DMS153 treated with DMSO at 0.1 percent for 48 hours (cell line): ENCODE data around the gene POLH.
"Not testable (repeated sequence)": the region's sequence is repeated elsewhere in the genome, so short reads cannot be mapped to it uniquely, and the experiment has no call there.

Experiments
- DNase-seq: peaks from one replicate; lab custom pipeline; 2025; ENCODE audit not compliant: unreplicated experiment; lab: John Stamatoyannopoulos, UW

The POLH gene

DNA sequence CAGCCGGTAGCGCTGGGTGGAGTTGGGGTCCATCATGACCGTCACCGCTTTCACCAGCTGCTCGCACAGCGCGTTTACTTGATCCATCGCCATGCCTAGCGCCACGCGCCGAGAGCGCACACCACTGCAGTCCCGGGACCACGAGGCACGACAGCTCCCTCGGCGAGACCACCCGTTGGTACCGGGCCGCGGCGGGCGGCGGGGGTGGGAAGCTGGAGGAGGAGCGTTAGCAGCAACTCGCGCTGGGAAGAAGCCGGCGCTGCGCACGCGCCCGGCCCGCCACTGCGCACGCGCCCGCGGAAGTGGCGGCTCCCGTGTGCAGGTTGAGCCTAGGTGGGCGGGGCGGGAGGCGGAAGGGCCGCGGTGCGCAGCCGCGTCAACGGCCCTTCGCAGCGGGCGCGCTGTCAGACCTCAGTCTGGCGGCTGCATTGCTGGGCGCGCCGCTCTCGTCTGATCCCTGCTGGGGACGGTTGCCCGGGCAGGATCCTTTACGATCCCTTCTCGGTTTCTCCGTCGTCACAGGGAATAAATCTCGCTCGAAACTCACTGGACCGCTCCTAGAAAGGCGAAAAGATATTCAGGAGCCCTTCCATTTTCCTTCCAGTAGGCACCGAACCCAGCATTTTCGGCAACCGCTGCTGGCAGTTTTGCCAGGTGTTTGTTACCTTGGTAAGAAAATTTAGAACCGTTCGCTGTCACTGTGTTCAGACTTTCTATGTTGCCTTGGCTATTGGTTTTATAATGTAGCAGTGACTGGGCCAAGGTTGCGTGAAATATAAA is at the start of gene POLH, which contains the start of gene XPO5:
POLH (plus strand) TSS at position 414 of the 780 bp plus-strand sequence. CDS start 6,135 bp downstream, outside the sequence.
XPO5 (minus strand) TSS at position 267 of the 780 bp plus-strand sequence; CDS start at position 93, 174 bp downstream.
- DNase-seq, result peak; percentile 93

DNA sequence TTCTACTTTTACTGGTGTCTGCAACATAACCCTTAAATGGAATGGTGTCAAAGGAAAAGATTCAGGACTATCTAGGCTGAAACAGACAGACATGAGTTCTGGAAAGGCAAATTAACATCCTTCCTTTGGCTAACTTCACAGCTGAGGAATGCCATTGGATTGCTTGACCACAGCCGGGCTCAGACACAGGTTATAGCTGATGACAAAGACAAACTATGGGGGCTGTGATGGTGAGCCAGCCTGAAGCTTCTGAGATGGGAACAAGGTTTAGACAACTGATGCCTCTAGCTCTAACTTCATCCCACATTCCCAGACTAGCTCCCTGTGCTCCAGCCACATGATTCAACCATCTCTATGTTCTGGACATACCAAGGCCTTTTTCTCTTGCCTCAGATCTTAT is 43.8 kb upstream of the POLH start:
- no peak for DNase-seq

DNA sequence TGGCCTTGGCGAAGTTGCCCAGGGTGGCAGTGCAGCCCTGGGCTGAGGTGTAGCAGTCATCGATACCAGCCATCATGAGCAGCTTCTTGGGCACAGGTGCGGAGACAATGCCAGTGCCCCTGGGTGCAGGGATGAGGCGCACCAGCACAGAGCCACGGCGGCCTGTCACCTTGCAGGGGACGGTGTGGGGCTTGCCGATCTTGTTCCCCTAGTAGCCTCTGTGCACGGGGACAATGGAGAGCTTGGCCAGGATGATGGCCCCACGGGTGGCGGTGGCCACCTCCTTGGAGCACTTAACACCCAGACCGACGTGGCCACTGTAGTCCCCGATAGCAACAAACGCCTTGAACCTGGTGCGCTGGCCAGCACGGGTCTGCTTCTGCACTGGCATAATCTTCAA is 37.0 kb upstream of the POLH start:
- DNase-seq, result not testable (repeated sequence)

DNA sequence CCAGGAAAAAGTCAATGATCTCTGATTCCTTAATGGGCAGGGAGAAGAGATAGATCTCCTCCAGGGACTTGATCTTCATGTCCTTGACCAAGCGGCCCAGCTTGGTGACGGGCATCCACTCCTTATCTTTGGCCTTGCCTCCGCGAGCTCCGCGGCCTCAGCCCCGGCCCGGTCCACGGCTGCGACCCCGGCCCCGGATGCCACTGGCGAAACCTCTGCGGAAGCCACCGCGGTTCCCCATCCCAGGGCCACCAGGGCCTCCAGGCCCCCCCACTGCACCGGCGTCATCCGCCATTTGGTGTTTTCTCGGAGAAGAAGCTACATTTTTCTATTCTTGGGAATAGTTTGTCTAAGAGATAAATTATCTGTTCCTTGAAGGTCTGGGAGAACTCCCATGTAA is 36.6 kb upstream of the POLH start:
- not testable (repeated sequence) for DNase-seq

DNA sequence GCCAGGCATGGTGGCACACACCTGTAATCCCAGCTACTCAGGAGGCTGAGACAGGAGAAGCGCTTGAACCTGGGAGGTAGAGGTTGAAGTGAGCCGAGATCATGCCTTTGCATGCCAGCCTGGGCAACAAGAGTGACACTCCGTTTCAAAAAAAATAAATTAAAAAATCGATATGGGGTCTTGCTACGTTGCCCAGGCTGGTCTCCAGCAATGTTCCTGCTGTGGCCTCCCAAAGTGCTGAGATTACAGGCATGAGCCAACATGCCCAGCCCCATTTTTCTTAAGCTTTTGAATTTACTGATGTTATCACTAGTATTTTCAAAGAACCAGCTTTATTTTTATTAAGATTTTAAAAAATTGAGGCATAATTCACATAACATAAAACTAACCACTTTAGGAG is 35.5 kb upstream of the POLH start:
- no peak for DNase-seq

DNA sequence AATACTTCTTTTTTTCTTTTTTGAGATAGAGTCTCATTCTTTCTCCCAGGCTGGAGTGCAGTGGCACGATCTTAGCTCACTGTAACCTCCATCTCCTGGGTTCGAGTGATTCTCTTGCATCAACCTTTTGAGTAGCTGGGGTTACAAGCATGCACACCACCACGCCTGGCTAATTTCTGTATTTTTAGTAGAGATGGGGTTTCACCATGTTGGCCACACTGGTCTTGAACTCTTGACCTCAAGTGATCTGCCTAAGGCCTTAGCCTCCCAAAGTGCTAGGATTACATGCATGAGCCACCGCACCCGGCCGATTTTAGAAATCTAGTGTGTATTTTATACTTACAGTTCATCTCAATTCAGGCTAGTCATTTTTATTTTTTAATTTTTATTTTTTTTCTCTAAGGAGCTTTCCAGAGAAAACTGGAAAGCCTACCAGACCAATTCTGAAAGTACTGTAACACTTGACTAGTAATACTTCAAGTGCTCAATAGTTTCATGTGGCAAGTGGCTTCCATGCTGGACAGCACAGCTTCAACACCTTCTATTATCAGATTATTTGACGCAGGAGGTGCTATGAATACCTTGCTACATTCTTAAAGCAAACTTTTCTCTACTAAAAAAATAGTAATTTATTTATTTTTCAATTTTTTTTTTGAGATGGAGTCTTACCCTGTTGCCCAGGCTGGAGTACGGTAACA is 34.1 kb upstream of the POLH start:
- DNase-seq, result no peak

DNA sequence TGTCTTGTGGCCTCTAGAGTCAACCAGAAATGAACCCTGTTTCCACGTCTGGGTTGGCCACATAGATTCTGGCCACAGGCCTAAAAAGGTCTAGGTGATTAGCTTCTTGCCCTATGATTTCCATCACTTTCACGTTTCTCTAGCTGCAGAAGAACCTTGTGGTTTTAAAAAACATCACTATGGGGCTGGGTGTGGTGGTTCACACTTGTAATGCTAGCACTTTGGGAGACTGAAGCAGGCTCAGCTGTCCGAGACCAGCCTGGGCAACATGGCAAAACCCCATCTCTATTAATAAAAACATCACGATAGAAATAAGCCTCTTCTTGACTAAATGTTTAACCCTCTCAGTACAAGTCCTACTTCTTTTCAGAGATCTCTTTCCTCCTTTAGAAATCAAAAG is 31.5 kb upstream of the POLH start:
- DNase-seq, result no peak

DNA sequence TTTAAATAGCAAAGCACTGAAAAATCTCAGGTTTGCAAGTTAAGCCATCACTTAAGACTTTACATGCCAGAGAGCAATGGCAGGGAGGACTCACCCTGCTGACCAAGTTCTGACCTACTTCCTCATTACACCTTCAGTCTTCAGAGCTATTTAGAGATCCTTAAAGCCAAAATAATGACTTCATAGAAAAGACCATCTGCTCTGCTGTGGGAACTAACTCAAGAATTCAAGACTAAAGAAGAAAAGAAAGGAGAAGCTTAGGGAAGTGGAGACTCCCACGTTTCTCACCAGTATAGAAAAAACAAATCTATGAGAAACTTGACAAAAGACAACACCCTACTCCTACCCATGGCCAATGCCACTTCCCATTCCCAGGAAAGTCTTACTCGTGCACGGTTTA is 28.8 kb upstream of the POLH start:
- DNase-seq, result no peak

DNA sequence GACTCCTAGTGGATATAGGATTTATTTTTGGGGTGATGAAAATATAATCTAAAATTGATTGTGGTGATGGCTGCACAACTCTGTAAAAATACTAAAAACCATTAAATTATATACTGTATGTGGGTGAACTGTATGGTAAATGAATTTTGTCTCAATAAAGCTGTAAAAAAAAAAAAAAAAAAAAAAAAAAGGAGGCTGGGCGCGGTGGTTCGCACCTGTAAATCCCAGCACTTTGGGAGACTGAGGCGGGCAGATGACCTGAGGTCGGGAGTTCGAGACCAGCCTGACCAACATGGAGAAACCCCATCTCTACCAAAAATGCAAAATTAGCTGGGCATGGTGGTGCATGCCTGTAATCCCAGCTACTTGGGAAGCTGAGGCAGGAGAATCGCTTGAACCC is 18.4 kb upstream of the POLH start:
- DNase-seq, result not testable (repeated sequence)

DNA sequence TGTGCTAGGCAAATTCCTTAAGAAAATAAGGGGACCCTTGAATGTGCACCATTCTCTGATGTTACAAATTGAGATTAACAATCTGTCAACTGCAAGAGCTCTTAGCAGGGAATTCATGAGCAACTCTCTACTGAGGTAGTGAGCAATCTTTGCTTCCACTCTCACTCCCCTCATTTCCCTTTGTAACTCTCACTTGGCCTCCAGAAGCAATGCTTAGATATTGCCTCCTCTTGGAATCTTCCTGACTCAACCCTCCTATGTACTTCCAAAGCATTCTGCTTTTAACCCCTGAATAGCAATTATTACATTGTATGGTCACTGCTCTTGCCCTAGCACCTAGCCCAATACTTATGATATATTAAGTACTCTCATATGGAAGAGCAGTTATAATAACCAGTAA is 16.7 kb upstream of the POLH start:
- no peak for DNase-seq

DNA sequence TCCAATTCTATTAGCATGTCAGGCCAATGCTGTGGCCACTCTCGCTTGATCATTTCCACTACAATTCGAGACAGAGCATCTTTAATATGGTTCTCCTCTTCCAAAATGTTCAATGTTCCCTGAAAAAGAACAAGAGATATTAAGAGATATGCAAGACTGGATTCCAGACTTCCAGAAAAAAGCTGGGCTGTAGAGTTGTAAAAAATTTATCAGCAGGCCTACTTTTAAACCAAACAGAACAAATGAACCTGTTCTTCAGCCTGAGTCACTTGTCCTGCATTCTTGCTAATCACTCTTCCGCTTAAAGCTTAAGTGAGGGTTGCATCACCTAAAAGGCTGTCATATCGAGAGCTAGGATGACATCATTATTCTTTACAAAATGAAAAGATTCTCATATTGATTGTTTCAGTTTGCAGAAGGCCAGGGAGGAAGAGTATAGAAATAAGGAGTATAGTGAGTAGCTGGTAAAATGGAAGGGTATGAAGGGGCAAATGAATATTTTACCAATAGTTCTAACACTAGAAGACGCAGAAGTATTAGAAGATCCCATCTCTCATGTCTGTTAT is 5.0 kb upstream of the POLH start:
- no peak for DNase-seq

DNA sequence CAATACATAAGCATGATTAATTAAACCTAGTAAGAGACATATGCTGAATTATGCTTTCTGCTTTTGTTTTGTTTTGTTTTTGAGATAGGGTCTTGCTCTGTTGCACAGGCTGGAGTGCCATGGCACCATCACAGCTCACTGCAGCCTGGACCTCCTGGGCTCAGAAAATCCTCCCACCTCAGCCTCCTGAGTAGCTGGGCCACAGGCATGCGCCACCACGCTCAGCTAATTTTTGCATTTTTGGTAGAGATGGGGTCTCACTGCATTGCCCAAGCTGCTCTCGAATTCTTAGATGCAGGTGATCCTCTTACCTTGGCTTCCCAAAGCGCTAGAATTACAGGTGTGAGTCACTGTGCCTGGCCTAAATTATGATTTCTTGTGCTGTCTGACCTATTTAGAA is 4.0 kb upstream of the POLH start:
- no peak for DNase-seq

DNA sequence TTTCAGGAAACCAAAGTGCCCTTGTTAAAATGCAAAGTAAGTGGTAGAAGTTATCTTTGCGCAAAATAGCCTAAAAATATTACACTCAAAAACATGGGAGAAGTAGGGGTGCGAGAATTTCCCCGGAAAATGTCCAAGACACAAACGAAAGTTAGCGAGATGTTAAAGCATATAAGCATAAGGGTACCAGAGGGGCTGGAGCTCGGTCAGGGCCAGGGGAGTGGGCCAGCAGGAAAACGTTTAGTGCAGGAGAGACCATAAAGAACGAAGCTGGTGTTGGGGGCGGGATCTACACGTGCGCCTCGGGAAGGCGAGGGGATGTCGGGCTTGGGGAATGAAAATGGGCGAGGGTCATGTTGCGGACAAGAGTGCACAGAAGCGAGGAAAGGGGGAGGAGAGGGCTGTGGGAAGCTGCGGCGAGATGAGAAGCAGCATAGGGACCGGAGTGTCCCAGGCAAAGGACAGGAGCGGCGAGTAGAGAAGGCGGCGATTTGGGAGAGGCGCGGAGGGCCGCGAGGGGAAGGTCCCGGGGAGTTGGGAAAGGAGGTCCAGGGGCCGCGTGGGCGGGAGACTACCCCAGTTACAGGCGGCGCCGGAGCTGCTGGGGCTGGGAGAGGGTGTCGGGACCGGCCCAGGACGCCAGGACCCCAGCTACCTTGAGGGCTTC is 747 bp upstream of the POLH start:
- no peak for DNase-seq

DNA sequence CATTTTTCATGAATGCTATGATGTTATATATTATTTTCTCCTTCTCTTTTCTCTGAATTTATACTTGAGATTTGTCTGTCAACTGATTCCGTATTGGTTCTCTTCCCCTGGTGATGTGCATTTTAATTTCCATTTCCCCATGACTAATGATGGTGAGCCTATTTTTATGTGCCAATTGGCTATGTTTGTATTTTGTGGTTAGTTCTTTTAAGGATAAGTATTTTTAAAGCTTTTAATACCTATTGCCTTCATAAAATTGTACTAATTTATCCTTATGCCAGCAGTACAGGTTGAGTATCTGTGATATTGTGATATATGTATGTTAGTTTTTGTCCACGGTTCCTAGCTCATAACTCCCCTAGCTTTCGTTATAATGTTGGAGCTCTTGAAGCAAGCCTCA is 2.8 kb downstream of the POLH start:
- DNase-seq, result no peak

DNA sequence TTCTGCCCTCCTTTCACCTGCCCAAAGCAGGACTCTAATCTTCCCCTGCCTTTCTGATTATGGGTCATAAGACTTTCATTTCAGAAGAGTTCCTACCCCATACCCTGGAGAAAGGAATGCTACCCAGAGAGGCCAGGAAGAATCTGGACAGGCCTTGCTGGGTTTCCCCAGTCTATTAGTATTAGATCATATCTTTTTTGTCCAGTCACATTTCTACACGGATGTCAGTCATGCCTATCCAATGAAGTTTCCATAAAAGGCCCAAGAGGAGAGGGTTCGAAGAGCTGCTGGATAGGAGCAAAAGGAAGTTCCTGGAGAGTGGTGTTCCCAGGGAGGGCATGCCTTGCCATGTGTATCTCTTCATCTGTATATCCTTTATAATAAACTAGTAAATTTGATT is 3.2 kb downstream of the POLH start:
- no peak for DNase-seq

DNA sequence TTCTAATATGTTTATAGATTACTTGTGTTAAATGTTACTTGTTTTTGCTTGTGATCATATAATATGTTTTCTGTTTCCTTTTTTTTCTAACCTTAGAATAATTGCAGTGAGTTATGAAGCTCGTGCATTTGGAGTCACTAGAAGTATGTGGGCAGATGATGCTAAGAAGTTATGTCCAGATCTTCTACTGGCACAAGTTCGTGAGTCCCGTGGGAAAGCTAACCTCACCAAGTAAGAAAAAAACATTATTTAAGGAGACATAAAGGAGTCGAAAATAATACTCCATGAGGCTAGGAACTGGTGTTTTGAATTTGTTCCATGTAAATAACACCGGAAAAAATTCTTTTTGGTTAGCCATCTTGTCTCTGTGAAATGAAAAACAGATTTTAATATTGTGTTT is 6.9 kb downstream of the POLH start:
- no peak for DNase-seq

DNA sequence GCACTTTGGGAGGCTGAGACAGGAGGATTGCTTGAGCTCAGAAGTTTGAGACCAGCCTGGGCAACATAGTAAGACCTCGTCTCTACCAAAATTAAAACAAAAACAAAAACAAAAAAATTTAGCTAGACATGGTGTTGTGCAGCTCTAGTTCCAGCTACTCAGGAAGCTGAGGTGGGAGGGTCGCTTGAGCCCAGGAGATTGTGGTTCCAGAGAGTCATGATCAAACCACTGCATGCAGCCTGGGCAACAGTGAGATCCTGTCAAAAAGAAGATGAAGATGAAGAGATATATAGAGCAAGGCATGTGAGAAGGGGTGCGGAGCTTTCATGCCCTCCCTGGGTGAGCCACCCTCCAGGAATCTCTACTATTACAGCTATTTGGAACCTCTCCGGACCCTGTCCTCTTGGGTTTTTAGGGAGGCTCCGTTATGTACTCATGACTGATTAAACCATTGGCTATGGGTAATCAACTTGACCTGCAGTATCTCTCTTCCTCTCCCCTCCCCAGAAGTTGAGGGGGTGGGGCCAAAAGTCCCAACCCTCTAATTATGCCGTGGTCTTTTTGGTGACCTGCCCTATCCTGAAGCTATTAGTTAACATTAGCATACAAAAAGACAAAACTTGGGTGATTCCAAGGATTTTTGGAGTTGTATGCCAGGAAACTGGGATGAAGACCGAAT is 9.0 kb downstream of the POLH start:
- no peak for DNase-seq

DNA sequence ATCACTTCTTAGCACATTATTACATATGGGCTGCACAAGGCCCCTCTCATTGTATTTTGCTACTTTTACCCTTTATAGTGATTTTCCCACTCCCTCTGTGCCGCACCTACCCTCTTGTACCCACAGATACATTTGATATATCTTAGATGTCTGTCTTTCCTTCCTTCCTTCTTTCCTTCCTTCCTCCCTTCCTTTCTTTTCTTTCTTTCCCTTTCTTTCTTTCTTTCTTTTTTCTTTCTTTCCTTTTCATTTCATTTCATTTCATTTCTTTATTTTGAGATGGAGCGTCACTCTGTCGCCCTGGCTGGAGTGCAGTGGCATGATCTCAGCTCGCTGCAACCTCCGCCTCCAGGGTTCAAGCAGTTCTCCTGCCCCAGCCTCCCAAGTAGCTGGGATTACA is 12.2 kb downstream of the POLH start:
- DNase-seq, result no peak

DNA sequence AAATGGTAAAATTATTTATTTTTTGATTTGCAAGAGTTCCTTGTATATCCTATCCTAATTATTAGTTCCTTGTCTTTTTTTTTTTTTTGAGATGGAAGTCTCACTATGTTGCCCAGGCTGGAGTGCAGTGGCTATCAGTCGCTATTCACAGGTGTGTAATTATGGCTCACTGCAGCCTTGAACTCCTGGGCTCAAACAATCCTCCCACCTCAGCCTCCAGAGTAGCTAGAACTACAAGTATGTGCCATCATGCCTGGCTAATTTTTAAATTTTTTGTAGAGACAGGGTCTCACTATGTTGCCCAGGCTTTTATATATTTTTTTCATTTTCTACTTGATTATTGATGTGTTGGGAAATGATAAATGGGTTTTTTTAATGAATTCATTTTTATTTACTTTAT is 13.6 kb downstream of the POLH start:
- not testable (repeated sequence) for DNase-seq

DNA sequence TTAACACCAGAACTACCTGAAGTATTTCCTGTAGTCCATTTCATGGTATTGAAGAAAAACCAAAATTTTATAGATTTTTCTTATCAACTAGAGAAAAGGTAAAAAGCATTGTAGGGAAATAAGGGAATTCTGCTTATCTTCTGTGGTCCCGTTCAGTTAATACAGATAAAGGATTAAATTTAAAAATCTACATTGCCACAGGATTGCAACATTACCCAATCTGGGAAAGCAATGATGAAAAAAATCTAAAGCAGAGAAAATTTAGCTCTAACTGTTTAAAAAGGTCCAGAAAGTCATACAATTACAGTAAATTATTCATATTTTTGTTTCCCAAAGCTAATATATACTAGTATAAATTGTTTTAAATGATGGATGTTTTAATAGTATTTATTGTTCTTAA is 18.0 kb downstream of the POLH start:
- DNase-seq, result no peak

DNA sequence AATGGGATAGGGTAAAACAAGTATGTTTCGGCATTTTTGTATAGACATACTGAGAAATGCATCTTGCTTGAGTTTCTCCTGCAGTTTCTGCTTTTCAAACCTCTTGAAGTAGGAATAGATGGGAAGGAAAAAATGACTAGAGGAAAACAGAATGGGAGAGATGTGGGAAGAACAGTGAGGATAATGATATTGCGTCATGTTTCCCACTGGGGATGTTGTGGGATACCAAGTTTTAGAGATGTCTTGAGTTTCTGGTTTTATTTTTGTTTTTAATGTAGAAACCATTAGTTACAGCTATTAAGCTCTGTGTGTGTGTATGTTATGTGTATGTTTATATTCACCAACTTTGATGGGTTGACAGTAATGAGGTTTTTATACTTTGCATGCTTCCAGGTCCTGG is 24.6 kb downstream of the POLH start:
- no peak for DNase-seq
